GM12878 (cell line): ENCODE results near the gene CALML5. TPM values are rescaled to one million over a fixed set of nuclear protein-coding genes. Genes with fewer than 3 reads are reported as not detected.

Source experiments
- ATAC-seq: fragments of 200-7000 bp; cut with Tn5 transposase; 3 replicates; pipeline ENCODE4 v1.9.1; 2020; ENCODE audit warnings: mild to moderate bottlenecking, moderate library complexity
- BruUV-seq: library from RNA; stranded (reverse); fragments of 400-500 nt; replicated peaks from 2 replicates; lab custom pipeline; 2021; lab: Mats Ljungman, UMichigan
- CTCF ChIA-PET: fragments of 300-600 bp; sonication (Branson Sonifier 250); formaldehyde crosslinking; extraction: SDS; loops from one replicate; lab custom pipeline; 2021; ENCODE audit warnings: inconsistent platforms; lab: Yijun Ruan, JAX
- POLR2A ChIA-PET: fragments of 350-600 bp; formaldehyde crosslinking; extraction: SDS; loops from one replicate; lab custom pipeline; 2021; ENCODE audit warnings: inconsistent platforms; lab: Charles Lee
- RAD21 ChIA-PET: fragments of 300-600 bp; sonication (Branson Sonifier 250); formaldehyde crosslinking; loops from one replicate; lab custom pipeline; 2023; ENCODE audit warnings: antibody characterized with exemption; ENCODE audit not compliant: unreplicated experiment; lab: Charles Lee
- SMC1A ChIA-PET: fragments of 300-600 bp; sonication (Branson Sonifier 250); formaldehyde crosslinking; loops from one replicate; lab custom pipeline; 2023; ENCODE audit not compliant: unreplicated experiment, uncharacterized antibody; lab: Charles Lee
- DNase-seq: peaks from one replicate; pipeline ENCODE4 v3.0.0-alpha.2; 2011; ENCODE audit warnings: low read depth, low spot score
- FAIRE-seq: peaks from 3 replicates; lab custom pipeline; 2011; peaks lifted over from hg19 to GRCh38; lab: Jason Lieb, UNC
- H2AFZ ChIP-seq: 2 replicates; pipeline ENCODE4 v1.6.0; 2011; ENCODE audit warnings: low read depth, low read length, control low read depth; ENCODE audit not compliant: control insufficient read depth
- H3K27ac ChIP-seq: 2 replicates; pipeline ENCODE4 v1.5.1; 2011; ENCODE audit warnings: control low read depth; ENCODE audit not compliant: control insufficient read depth, insufficient read depth
- H3K27me3 ChIP-seq, 2 experiments: replicated peaks in 1 of 2; 2 replicates each; pipeline versions ENCODE4 v1.6.0 to v1.6.1; 2011; ENCODE audit warnings: low read length in 1 of 2; ENCODE audit not compliant: control insufficient read depth in 2 of 2, insufficient read depth in 2 of 2
- H3K36me3 ChIP-seq, 2 experiments: 2 replicates each; pipeline ENCODE4 v1.5.1; 2011; ENCODE audit warnings: low read length in 1 of 2; ENCODE audit not compliant: control insufficient read depth in 2 of 2, insufficient read depth in 2 of 2
- H3K4me1 ChIP-seq: 2 replicates; pipeline ENCODE4 v1.6.1; 2011; ENCODE audit warnings: mild to moderate bottlenecking, low read length, moderate library complexity, mixed read lengths; ENCODE audit not compliant: control insufficient read depth, insufficient read depth
- H3K4me2 ChIP-seq: 2 replicates; pipeline ENCODE4 v1.6.0; 2011; ENCODE audit warnings: control low read depth; ENCODE audit not compliant: control insufficient read depth, insufficient read depth
- H3K4me3 ChIP-seq: fragments of 200-600 bp; sonication (generic); 2 replicates; pipeline ENCODE4 v1.5.1; 2016
- H3K79me2 ChIP-seq: 2 replicates; pipeline ENCODE4 v1.6.0; 2011; ENCODE audit warnings: low read length; ENCODE audit not compliant: control insufficient read depth, insufficient read depth
- H3K9ac ChIP-seq: 2 replicates; pipeline ENCODE4 v1.8.0; 2011; ENCODE audit warnings: low read length, control low read depth, mixed read lengths; ENCODE audit not compliant: control insufficient read depth, insufficient read depth
- H3K9me3 ChIP-seq: replicated peaks from 3 replicates; pipeline ENCODE4 v1.5.1; 2011; ENCODE audit warnings: mild to moderate bottlenecking, low read length; ENCODE audit not compliant: control insufficient read depth, insufficient read depth
- H4K20me1 ChIP-seq: 2 replicates; pipeline ENCODE4 v1.6.0; 2011; ENCODE audit not compliant: control insufficient read depth, insufficient read depth
- CEBPB ChIP-seq, 2 experiments: fragments of 150-350 bp in 1 of 2; IDR thresholded peaks; 2 replicates each; pipeline ENCODE4 v1.6.1; 2012 to 2014; ENCODE audit warnings: low read depth in 2 of 2, low read length in 2 of 2, borderline replicate concordance in 1 of 2, inconsistent platforms in 1 of 2
- CREM ChIP-seq: IDR thresholded peaks from 2 replicates; pipeline ENCODE4 v1.6.1; 2014; ENCODE audit warnings: antibody characterized with exemption, low read depth
- DPF2 ChIP-seq: fragments of 450-650 bp; IDR thresholded peaks from 2 replicates; pipeline ENCODE4 v1.6.1; 2017; ENCODE audit warnings: mild to moderate bottlenecking
- ESRRA ChIP-seq: IDR thresholded peaks from 2 replicates; pipeline ENCODE4 v1.6.1; 2012; ENCODE audit warnings: mild to moderate bottlenecking, low read length, improper control_type of control experiment
- HDAC2 ChIP-seq: fragments of 200-600 bp; sonication (generic); IDR thresholded peaks from 2 replicates; pipeline ENCODE4 v1.6.1; 2017
- HDAC6 ChIP-seq: fragments of 200-600 bp; sonication (generic); IDR thresholded peaks from one replicate; pipeline ENCODE4 v1.8.0; 2017; ENCODE audit warnings: antibody characterized with exemption; ENCODE audit not compliant: unreplicated experiment
- STAT3 ChIP-seq: IDR thresholded peaks from 2 replicates; pipeline ENCODE4 v1.6.1; 2011; ENCODE audit warnings: low read depth, low read length, improper control_type of control experiment
- ZSCAN29 ChIP-seq: fragments of 450-650 bp; IDR thresholded peaks from 2 replicates; pipeline ENCODE4 v1.6.1; 2017; ENCODE audit warnings: mild to moderate bottlenecking, moderate library complexity
- WGBS: methylation state at CpG from one replicate; pipeline ENCODE4 v1.1.6; 2016; ENCODE audit warnings: low lambda C conversion rate; ENCODE audit not compliant: insufficient replicate concordance, insufficient coverage; ENCODE audit errors: missing lambda C conversion rate; 5-methylcytosine and 5-hydroxymethylcytosine counted together
- in situ Hi-C: fragments of 300-500 bp; cut with MboI; formaldehyde crosslinking; loops from 9 replicates; pipeline ENCODE4 v1.14.3; 2018; ENCODE audit warnings: mixed read lengths
- intact Hi-C: fragments of 100-400 bp; cut with micrococcal nuclease; formaldehyde crosslinking; loops from one replicate; pipeline ENCODE4 v1.14.2; 2022; ENCODE audit not compliant: unreplicated experiment
- polyA plus RNA-seq, 11 experiments: library from polyadenylated mRNA; depleted of rRNA in 4 of 11; unstranded in 6 of 11; stranded (reverse) in 5 of 11; fragments of >200 nt; fragmentation: Nextera tagmentation in 4 of 11; fragmentation: Illumina TruSeq in 1 of 11; extraction: Ambion mirVana in 4 of 11; extraction: Trizol in 1 of 11; gene quantifications; 1 replicate in 1 of 11; 2 replicates in 10 of 11; pipeline versions ENCODE4 v1.2.1 to v1.2.3, GENCODE V29; 2011 to 2016; ENCODE audit warnings: inconsistent platforms in 2 of 11, missing spikeins in 2 of 11, low read depth in 1 of 11
- total RNA-seq, 4 experiments: library from RNA; depleted of rRNA in 3 of 4; stranded (reverse); fragments of >200 nt in 3 of 4; fragmentation: Illumina TruSeq in 1 of 4; extraction: Trizol in 1 of 4; gene quantifications; 2 replicates each; pipeline versions ENCODE4 v1.2.1 to v1.2.3, GENCODE V29; 2013 to 2021
- TF ChIP-seq, protein P1 (sequence below): fragments of 450-650 bp; IDR thresholded peaks from 2 replicates; pipeline ENCODE4 v1.6.1; 2017; ENCODE audit warnings: low read depth, mild to moderate bottlenecking, moderate library complexity

Gene CALML5
- total and polyA plus RNA-seq, 10 of the 15 experiments (the other 5 are each of a cell fraction or from before 2014, with no cell fraction given), result not detected

DNA sequence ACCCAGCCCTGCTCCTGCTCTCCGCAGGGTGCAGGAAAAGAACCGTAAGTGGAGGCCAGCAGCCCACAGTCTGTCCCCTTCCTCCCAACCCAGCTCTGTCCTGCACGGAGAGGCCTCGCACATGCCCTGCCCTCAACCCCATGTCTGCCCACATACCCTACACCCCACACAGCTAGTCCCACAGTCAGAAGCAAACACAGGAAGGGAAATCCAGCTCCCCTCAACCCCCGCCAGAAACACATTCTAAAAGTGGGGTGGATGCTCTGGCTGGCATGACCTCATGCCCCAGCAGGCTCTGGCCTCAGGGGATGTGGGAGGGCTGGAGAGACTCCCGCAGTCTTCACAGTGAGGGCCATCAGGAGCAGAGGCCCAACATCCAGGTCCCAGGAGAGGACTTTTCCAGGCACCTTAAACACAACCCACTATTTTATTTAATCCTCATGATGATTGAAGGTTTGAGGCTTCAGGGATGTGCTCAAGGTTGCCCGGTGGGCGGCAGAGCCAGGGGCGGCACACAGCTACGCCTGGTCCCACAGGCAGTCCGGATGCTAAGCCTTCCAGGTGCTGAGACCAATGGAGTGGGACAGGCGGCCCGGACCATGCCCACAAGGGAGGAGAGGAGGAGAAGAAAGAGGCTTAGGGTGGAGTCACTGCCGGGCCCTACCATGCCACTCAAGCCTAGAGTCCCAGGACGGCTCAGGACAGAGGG lies 29.9 kb downstream of the CALML5 start:
- no TSS peak for BruUV-seq

More for the DNA sequence above, 29.9 kb downstream of the CALML5 start:
- Histone ChIP-seq H3K79me2 (no peaks in the 10 kb centered on the region), H3K27me3 (no peaks in the 10 kb centered on the region), H3K36me3 (no peaks in the 10 kb centered on the region), H4K20me1 (no peaks in the 10 kb centered on the region), H3K4me1 (no peaks in the 10 kb centered on the region), H2AFZ (no peak overlapping the region), H3K9me3 (peaks cover 3% of the 10 kb centered on the region; the same call in 2 of the 3 replicates), H3K9ac (no peak overlapping the region), H3K4me3 (no peak overlapping the region)
- ATAC-seq, result no peak
- SMC1A ChIA-PET, result no interaction called here
- in situ Hi-C loops, result no loop called here
- CTCF ChIA-PET, result no interaction called here
- WGBS, result 64% methylated on average over 11 of the region's 15 CpGs
- RAD21 ChIA-PET, result no interaction called here
- TF ChIP-seq HDAC2 (no peak), CEBPB (IDR thresholded peaks at IDR 0.05; ENCODE audit: borderline replicate concordance in 1 of 2, low read depth in 2 of 2, low read length in 2 of 2) (no peak), ZSCAN29 (no peak), ESRRA (no peak), STAT3 (no peak), DPF2 (no peak), CREM (no peak), HDAC6 (no peak)
- TF ChIP-seq, protein P1, sequence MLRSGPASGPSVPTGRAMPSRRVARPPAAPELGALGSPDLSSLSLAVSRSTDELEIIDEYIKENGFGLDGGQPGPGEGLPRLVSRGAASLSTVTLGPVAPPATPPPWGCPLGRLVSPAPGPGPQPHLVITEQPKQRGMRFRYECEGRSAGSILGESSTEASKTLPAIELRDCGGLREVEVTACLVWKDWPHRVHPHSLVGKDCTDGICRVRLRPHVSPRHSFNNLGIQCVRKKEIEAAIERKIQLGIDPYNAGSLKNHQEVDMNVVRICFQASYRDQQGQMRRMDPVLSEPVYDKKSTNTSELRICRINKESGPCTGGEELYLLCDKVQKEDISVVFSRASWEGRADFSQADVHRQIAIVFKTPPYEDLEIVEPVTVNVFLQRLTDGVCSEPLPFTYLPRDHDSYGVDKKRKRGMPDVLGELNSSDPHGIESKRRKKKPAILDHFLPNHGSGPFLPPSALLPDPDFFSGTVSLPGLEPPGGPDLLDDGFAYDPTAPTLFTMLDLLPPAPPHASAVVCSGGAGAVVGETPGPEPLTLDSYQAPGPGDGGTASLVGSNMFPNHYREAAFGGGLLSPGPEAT, result no peak
- TF ChIP-seq, all 136 proteins: peak for 0
- intact Hi-C loops, result no loop called here
- DNase-seq (no peak), FAIRE-seq (no peak)
- POLR2A ChIA-PET, result no interaction called here
- no peak overlapping the region for H3K4me2 ChIP-seq
- H3K27ac ChIP-seq, result no peak overlapping the region
